GM12874 (cell line): ENCODE data around the gene CDC42EP3.

Experiments
- CTCF ChIP-seq: IDR thresholded peaks from 2 replicates; pipeline ENCODE4 v1.5.1; 2011; ENCODE audit warnings: low read depth, mild to moderate bottlenecking, control low read depth, low read length, moderate library complexity; ENCODE audit not compliant: insufficient read depth

Gene CDC42EP3

GRCh38 chr2:37619959-37620300 is 51.5 kb downstream of the CDC42EP3 start:
- no peak for TF ChIP-seq CTCF

GRCh38 chr2:37619230-37619958 is 52.0 kb downstream of the CDC42EP3 start:
- TF ChIP-seq CTCF = no peak

GRCh38 chr2:37618326-37618725 is 53.1 kb downstream of the CDC42EP3 start:
- TF ChIP-seq CTCF = no peak

GRCh38 chr2:37617119-37617892 is 54.1 kb downstream of the CDC42EP3 start:
- TF ChIP-seq CTCF = no peak

DNA sequence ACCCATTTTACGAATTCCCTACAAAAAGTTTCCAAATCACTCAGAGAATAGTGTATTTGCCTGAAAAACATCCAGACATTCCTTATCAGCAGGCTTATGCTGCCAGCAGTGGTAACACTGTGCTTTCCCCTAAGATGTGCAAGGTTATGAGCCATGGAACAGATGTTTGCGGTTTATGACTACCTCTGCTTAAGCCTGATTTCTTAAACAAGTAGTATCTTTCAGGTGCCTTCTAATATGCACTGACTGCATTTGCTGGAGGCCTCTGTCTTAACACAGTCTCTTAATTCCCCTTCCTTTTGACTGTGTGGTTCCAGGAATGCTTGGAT is 54.8 kb downstream of the CDC42EP3 start:
- TF ChIP-seq CTCF = no peak

- no peak for TF ChIP-seq CTCF
These were observed 55.4 kb downstream of the CDC42EP3 start for GRCh38 chr2:37615804-37616676.
